ENCODE data around the gene PTCH2. TPM values are rescaled to one million over a fixed set of nuclear protein-coding genes. Genes with fewer than 3 reads are reported as not detected.

PTCH2 gene
- total RNA-seq, 1 experiment from 2014 or later: 1.1 TPM

DNA sequence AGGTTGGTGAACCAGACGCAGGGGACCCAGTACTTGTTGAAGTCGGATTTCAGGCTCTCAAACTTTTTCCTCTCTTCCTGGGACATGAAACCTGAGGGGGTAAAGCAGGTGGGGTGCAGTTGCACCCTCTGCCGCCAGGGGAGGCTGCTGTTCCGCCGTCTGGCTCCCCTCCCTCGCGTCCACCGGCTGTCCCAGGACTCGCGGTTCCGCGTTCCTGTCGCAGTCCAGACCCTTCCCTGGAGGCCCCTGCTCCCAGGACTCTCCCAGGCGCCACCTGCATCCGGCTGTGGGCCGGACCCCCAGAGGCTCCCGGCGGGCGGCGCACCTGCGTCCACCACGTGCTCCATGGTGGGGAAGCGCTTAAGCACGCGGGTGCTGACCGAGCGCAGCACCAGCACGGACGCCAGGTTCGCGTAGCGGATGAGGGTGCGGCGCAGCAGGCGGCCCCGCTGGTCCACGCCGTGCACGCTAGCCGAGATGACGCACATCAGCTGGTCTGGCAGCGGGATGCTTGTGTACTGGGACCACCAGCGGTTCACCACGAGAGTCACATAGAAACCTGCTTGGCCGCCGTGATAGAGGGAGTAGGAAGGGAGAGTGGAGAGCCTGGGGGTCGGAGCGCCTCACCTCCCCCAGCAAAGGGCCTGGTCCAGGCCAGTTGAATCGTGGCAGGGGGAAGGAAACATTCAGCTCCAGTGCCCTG lies 56.8 kb downstream of the PTCH2 start (continued):
- TF ChIP-seq ARID4B (CRISPR knock-in tag; IDR thresholded peaks at IDR 0.05; ENCODE audit: borderline replicate concordance) (0 out of 2 replicates have a peak, but pooled peaks have one; percentile 68), ZNF317 (CRISPR knock-in tag; IDR thresholded peaks at IDR 0.05; ENCODE audit: borderline replicate concordance, low read depth) (no peak), NFATC4 (CRISPR knock-in tag; IDR thresholded peaks at IDR 0.05) (0 out of 2 replicates have a peak, but pooled peaks have one; percentile 14), FOXJ3 (CRISPR knock-in tag; IDR thresholded peaks at IDR 0.05; ENCODE audit: borderline replicate concordance) (no peak), ZNF219 (CRISPR knock-in tag; IDR thresholded peaks at IDR 0.05; ENCODE audit: borderline replicate concordance) (no peak), E2F1 (CRISPR knock-in tag; IDR thresholded peaks at IDR 0.05) (peak; percentile 48; the same call in 1 of the 2 replicates), JUN (CRISPR knock-in tag; IDR thresholded peaks at IDR 0.05) (no peak), ESRRA (CRISPR knock-in tag; IDR thresholded peaks at IDR 0.05; ENCODE audit: borderline replicate concordance) (no peak), HMGXB4 (CRISPR knock-in tag; IDR thresholded peaks at IDR 0.05) (peak; percentile 97), ZBTB21 (CRISPR knock-in tag; IDR thresholded peaks at IDR 0.05; ENCODE audit: borderline replicate concordance) (peak; percentile 58; the same call in 1 of the 2 replicates), ZNF396 (CRISPR knock-in tag; IDR thresholded peaks at IDR 0.05; ENCODE audit: borderline replicate concordance) (no peak), FOXK1 (CRISPR knock-in tag; IDR thresholded peaks at IDR 0.05) (peak; percentile 79), SMAD4 (CRISPR knock-in tag; IDR thresholded peaks at IDR 0.05) (no peak), ETV6 (CRISPR knock-in tag; IDR thresholded peaks at IDR 0.05) (peak; percentile 95), TCF7 (CRISPR knock-in tag; IDR thresholded peaks at IDR 0.05; ENCODE audit: low read depth) (no peak), FOXP1 (CRISPR knock-in tag; IDR thresholded peaks at IDR 0.05; ENCODE audit: borderline replicate concordance) (peak; percentile 89)
- TF ChIP-seq, protein P1, sequence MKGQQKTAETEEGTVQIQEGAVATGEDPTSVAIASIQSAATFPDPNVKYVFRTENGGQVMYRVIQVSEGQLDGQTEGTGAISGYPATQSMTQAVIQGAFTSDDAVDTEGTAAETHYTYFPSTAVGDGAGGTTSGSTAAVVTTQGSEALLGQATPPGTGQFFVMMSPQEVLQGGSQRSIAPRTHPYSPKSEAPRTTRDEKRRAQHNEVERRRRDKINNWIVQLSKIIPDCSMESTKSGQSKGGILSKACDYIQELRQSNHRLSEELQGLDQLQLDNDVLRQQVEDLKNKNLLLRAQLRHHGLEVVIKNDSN (CRISPR knock-in tag; IDR thresholded peaks at IDR 0.05): peak; percentile 71; the same call in 1 of the 2 replicates
- TF ChIP-seq, protein P2, sequence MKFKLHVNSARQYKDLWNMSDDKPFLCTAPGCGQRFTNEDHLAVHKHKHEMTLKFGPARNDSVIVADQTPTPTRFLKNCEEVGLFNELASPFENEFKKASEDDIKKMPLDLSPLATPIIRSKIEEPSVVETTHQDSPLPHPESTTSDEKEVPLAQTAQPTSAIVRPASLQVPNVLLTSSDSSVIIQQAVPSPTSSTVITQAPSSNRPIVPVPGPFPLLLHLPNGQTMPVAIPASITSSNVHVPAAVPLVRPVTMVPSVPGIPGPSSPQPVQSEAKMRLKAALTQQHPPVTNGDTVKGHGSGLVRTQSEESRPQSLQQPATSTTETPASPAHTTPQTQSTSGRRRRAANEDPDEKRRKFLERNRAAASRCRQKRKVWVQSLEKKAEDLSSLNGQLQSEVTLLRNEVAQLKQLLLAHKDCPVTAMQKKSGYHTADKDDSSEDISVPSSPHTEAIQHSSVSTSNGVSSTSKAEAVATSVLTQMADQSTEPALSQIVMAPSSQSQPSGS (CRISPR knock-in tag; IDR thresholded peaks at IDR 0.05; ENCODE audit: borderline replicate concordance, low read depth): no peak
- TF ChIP-seq, protein P3, sequence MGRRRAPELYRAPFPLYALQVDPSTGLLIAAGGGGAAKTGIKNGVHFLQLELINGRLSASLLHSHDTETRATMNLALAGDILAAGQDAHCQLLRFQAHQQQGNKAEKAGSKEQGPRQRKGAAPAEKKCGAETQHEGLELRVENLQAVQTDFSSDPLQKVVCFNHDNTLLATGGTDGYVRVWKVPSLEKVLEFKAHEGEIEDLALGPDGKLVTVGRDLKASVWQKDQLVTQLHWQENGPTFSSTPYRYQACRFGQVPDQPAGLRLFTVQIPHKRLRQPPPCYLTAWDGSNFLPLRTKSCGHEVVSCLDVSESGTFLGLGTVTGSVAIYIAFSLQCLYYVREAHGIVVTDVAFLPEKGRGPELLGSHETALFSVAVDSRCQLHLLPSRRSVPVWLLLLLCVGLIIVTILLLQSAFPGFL (CRISPR knock-in tag; IDR thresholded peaks at IDR 0.05; ENCODE audit: borderline replicate concordance): no peak
- TF ChIP-seq, protein P4, sequence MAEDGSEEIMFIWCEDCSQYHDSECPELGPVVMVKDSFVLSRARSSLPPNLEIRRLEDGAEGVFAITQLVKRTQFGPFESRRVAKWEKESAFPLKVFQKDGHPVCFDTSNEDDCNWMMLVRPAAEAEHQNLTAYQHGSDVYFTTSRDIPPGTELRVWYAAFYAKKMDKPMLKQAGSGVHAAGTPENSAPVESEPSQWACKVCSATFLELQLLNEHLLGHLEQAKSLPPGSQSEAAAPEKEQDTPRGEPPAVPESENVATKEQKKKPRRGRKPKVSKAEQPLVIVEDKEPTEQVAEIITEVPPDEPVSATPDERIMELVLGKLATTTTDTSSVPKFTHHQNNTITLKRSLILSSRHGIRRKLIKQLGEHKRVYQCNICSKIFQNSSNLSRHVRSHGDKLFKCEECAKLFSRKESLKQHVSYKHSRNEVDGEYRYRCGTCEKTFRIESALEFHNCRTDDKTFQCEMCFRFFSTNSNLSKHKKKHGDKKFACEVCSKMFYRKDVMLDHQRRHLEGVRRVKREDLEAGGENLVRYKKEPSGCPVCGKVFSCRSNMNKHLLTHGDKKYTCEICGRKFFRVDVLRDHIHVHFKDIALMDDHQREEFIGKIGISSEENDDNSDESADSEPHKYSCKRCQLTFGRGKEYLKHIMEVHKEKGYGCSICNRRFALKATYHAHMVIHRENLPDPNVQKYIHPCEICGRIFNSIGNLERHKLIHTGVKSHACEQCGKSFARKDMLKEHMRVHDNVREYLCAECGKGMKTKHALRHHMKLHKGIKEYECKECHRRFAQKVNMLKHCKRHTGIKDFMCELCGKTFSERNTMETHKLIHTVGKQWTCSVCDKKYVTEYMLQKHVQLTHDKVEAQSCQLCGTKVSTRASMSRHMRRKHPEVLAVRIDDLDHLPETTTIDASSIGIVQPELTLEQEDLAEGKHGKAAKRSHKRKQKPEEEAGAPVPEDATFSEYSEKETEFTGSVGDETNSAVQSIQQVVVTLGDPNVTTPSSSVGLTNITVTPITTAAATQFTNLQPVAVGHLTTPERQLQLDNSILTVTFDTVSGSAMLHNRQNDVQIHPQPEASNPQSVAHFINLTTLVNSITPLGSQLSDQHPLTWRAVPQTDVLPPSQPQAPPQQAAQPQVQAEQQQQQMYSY (CRISPR knock-in tag; IDR thresholded peaks at IDR 0.05): peak; percentile 54; the same call in 1 of the 2 replicates
- TF ChIP-seq, protein P5, sequence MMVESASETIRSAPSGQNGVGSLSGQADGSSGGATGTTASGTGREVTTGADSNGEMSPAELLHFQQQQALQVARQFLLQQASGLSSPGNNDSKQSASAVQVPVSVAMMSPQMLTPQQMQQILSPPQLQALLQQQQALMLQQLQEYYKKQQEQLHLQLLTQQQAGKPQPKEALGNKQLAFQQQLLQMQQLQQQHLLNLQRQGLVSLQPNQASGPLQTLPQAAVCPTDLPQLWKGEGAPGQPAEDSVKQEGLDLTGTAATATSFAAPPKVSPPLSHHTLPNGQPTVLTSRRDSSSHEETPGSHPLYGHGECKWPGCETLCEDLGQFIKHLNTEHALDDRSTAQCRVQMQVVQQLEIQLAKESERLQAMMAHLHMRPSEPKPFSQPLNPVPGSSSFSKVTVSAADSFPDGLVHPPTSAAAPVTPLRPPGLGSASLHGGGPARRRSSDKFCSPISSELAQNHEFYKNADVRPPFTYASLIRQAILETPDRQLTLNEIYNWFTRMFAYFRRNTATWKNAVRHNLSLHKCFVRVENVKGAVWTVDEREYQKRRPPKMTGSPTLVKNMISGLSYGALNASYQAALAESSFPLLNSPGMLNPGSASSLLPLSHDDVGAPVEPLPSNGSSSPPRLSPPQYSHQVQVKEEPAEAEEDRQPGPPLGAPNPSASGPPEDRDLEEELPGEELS (CRISPR knock-in tag; IDR thresholded peaks at IDR 0.05): peak; percentile 77; the same call in 1 of the 2 replicates

All from WTC11 (cell line).